HepG2 (cell line): ENCODE measurements around the gene MCF2L. TPM values are rescaled to one million over a fixed set of nuclear protein-coding genes. Genes with fewer than 3 reads are reported as not detected.

Experiments used
- ATAC-seq: fragments of 200-7000 bp; cut with Tn5 transposase; 3 replicates; pipeline ENCODE4 v1.9.1; 2020; ENCODE audit warnings: mild to moderate bottlenecking, moderate library complexity
- BruUV-seq: library from RNA; stranded (reverse); fragments of 400-500 nt; replicated peaks from 2 replicates; lab custom pipeline; 2021; lab: Mats Ljungman, UMichigan
- CTCF ChIA-PET: fragments of 300-600 bp; formaldehyde crosslinking; extraction: SDS; loops from one replicate; lab custom pipeline; 2021; ENCODE audit warnings: low total read pairs, inconsistent platforms, low intra/inter-chr PET ratio; lab: Yijun Ruan, JAX
- POLR2A ChIA-PET: fragments of 350-600 bp; sonication (Branson Sonifier 250); formaldehyde crosslinking; loops from one replicate; lab custom pipeline; 2020; ENCODE audit warnings: antibody characterized with exemption, inconsistent platforms; lab: Yijun Ruan, JAX
- DNase-seq: peaks from one replicate; pipeline ENCODE4 v3.0.0-alpha.2; 2015; ENCODE audit warnings: low spot score
- FAIRE-seq: peaks from 3 replicates; lab custom pipeline; 2011; peaks lifted over from hg19 to GRCh38; lab: Jason Lieb, UNC
- H2AFZ ChIP-seq: one replicate; pipeline ENCODE4 v1.6.1; 2011; ENCODE audit warnings: low read length, inconsistent platforms
- H3K27ac ChIP-seq: fragments of 300-600 bp; 3 replicates; pipeline ENCODE4 v1.8.0; 2011; ENCODE audit warnings: mixed run types, mild to moderate bottlenecking, mixed read lengths, low read length, inconsistent platforms; ENCODE audit not compliant: insufficient read depth; ENCODE audit errors: extremely low read length
- H3K27me3 ChIP-seq, 2 experiments: fragments of 200-600 bp in 1 of 2; 2 replicates in 1 of 2; 3 replicates in 1 of 2; pipeline versions ENCODE4 v1.6.0 to v1.8.0; 2011; ENCODE audit warnings: low read length in 2 of 2, mild to moderate bottlenecking in 2 of 2, moderate library complexity in 2 of 2, inconsistent platforms in 1 of 2; ENCODE audit not compliant: insufficient read depth in 2 of 2, control insufficient read depth in 1 of 2
- H3K36me3 ChIP-seq, 2 experiments: fragments of 200-600 bp in 1 of 2; replicated peaks in 1 of 2; 2 replicates in 1 of 2; 3 replicates in 1 of 2; pipeline versions ENCODE4 v1.5.1 to v1.8.0; 2011; ENCODE audit warnings: low read length in 2 of 2, inconsistent platforms in 1 of 2; ENCODE audit not compliant: insufficient read depth in 2 of 2, control insufficient read depth in 1 of 2
- H3K4me1 ChIP-seq: 2 replicates; pipeline ENCODE4 v1.5.1; 2012; ENCODE audit warnings: low read length, inconsistent platforms; ENCODE audit not compliant: insufficient read depth
- H3K4me2 ChIP-seq: 2 replicates; pipeline ENCODE4 v1.6.0; 2011; ENCODE audit warnings: low read depth, low read length, inconsistent platforms
- H3K4me3 ChIP-seq, 3 experiments: fragments of 200-600 bp in 1 of 3; sonication (generic), shearing (Covaris generic) in 1 of 3; replicated peaks in 1 of 3; 2 replicates each; pipeline ENCODE4 v1.5.1; 2011 to 2016; ENCODE audit warnings: low read length in 3 of 3, inconsistent platforms in 2 of 3, low read depth in 2 of 3, mild to moderate bottlenecking in 2 of 3, control low read depth in 1 of 3, mixed read lengths in 1 of 3; ENCODE audit not compliant: insufficient read depth in 1 of 3
- H3K79me2 ChIP-seq: one replicate; pipeline ENCODE4 v1.6.1; 2011; ENCODE audit warnings: low read length, inconsistent platforms; ENCODE audit not compliant: insufficient read depth
- H3K9ac ChIP-seq: 2 replicates; pipeline ENCODE4 v1.6.0; 2011; ENCODE audit warnings: mild to moderate bottlenecking, low read depth, low read length, inconsistent platforms; ENCODE audit not compliant: insufficient read depth
- H3K9me3 ChIP-seq: 2 replicates; pipeline ENCODE4 v1.5.1; 2012; ENCODE audit warnings: mild to moderate bottlenecking, low read length
- H4K20me1 ChIP-seq: 2 replicates; pipeline ENCODE4 v1.6.0; 2011; ENCODE audit warnings: inconsistent platforms, mild to moderate bottlenecking, low read length, moderate library complexity; ENCODE audit not compliant: insufficient read depth
- AGO2 ChIP-seq: fragments of 200-400 bp; formaldehyde crosslinking; optimal IDR thresholded peaks from 2 replicates; pipeline ENCODE3; 2017; ENCODE audit warnings: mild to moderate bottlenecking, low read depth, low read length, moderate library complexity
- CSRNP2 ChIP-seq: sonication (generic); formaldehyde crosslinking; conservative IDR thresholded peaks from 2 replicates; pipeline ENCODE4 v1.8.0; 2022; ENCODE audit warnings: low read depth, missing genetic modification reagents
- FOSL1 ChIP-seq: sonication (generic); formaldehyde crosslinking; IDR thresholded peaks from 2 replicates; pipeline ENCODE4 v1.9.0; 2021; ENCODE audit warnings: missing genetic modification reagents, borderline replicate concordance
- HOMEZ ChIP-seq: IDR thresholded peaks from 2 replicates; pipeline ENCODE4 v1.6.1; 2016; ENCODE audit warnings: low read depth
- HOXA9 ChIP-seq: sonication (generic); formaldehyde crosslinking; IDR thresholded peaks from 2 replicates; pipeline ENCODE4 v1.8.1; 2022; ENCODE audit warnings: missing genetic modification reagents, mild to moderate bottlenecking, moderate library complexity, borderline replicate concordance
- SIX4 ChIP-seq: sonication (generic); formaldehyde crosslinking; IDR thresholded peaks from 2 replicates; pipeline ENCODE4 v1.4.0; 2020; ENCODE audit warnings: missing genetic modification reagents
- SNRNP70 ChIP-seq: fragments of 200-400 bp; formaldehyde crosslinking; IDR thresholded peaks from 2 replicates; pipeline ENCODE4 v1.6.1; 2017; ENCODE audit warnings: mild to moderate bottlenecking, low read depth, low read length, moderate library complexity
- ZNF160 ChIP-seq: sonication (generic); formaldehyde crosslinking; IDR thresholded peaks from 2 replicates; pipeline ENCODE4 v1.8.0; 2022; ENCODE audit warnings: mild to moderate bottlenecking, inconsistent platforms, missing genetic modification reagents
- WGBS: methylation state at CpG from one replicate; pipeline ENCODE4 v1.1.6; 2017; ENCODE audit warnings: low lambda C conversion rate; 5-methylcytosine and 5-hydroxymethylcytosine counted together
- in situ Hi-C: cut with HindIII; loops from 2 replicates; pipeline ENCODE4 v1.10.0; 2017; ENCODE audit warnings: low pct_unique_long_range_greater_than_20kb; ENCODE audit not compliant: extremely low pct_ligation_motif_present
- intact Hi-C: fragments of 100-400 bp; cut with micrococcal nuclease; formaldehyde crosslinking; loops from one replicate; pipeline ENCODE4 v1.10.0; 2022; ENCODE audit not compliant: unreplicated experiment
- polyA plus RNA-seq, 8 experiments: library from polyadenylated mRNA; depleted of rRNA in 3 of 8; stranded (reverse) in 7 of 8; unstranded in 1 of 8; fragments of >200 nt; fragmentation: Illumina TruSeq in 4 of 8; extraction: Trizol in 4 of 8; gene quantifications; 2 replicates each; pipeline versions ENCODE4 v1.2.1 to v1.2.3, GENCODE V29; 2011 to 2016; ENCODE audit warnings: low read depth in 4 of 8, missing spikeins in 1 of 8, mixed read lengths in 1 of 8; ENCODE audit not compliant: insufficient read depth in 1 of 8
- total RNA-seq, 5 experiments: library from RNA; depleted of rRNA; stranded (reverse); fragments of >200 nt; fragmentation: Illumina TruSeq; extraction: Trizol; gene quantifications; 2 replicates each; pipeline ENCODE4 v1.2.3, GENCODE V29; 2016; ENCODE audit warnings: low read depth in 1 of 5

The MCF2L gene
- total and polyA plus RNA-seq, 2 of the 13 experiments (the other 11 are each of a cell fraction or from before 2014, with no cell fraction given) = 19.4 to 28.4 TPM

GRCh38 chr13:113047587-113047986 is 78.6 kb downstream of the MCF2L start:
- Histone ChIP-seq H3K4me2 (no peak overlapping the region), H3K27me3 (no peaks in the 10 kb centered on the region), H3K4me3 (no peak overlapping the region), H4K20me1 (no peaks in the 10 kb centered on the region), H3K9me3 (no peaks in the 10 kb centered on the region), H3K79me2 (no peaks in the 10 kb centered on the region), H3K9ac (no peak overlapping the region), H3K36me3 (peaks cover 10 to 51% of the 10 kb centered on the region in 2 experiments), H3K4me1 (no peaks in the 10 kb centered on the region), H2AFZ (no peak overlapping the region), H3K27ac (no peak overlapping the region)
- CTCF ChIA-PET = no interaction called here
- WGBS = 98% methylated on average over 30 of the region's 31 CpGs
- DNase-seq (no peak), ATAC-seq (no peak), FAIRE-seq (no peak)
- BruUV-seq = no TSS peak
- no peak for TF ChIP-seq HOXA9
- TF ChIP-seq AGO2 = peak; percentile 48
- no peak for TF ChIP-seq SIX4 (CRISPR knock-in tag)
- TF ChIP-seq ZNF160 (CRISPR knock-in tag) = no peak
- POLR2A ChIA-PET = no interaction called here
- intact Hi-C loops (no loop called here), in situ Hi-C loops (no loop called here)

- WGBS = 65% methylated on average over 6 of the region's 7 CpGs
- in situ Hi-C loops = no loop called here
Observed at GRCh38 chr13:113048766-113049165, 79.8 kb downstream of the MCF2L start.

More at GRCh38 chr13:113048766-113049165, 79.8 kb downstream of the MCF2L start:
- no peak for FAIRE-seq
- Histone ChIP-seq H3K4me2 (no peak overlapping the region), H3K27ac (no peak overlapping the region), H2AFZ (no peak overlapping the region), H3K27me3 (no peaks in the 10 kb centered on the region), H3K79me2 (no peaks in the 10 kb centered on the region), H3K9ac (no peak overlapping the region), H3K4me3 (no peak overlapping the region), H3K4me1 (no peaks in the 10 kb centered on the region), H4K20me1 (no peaks in the 10 kb centered on the region), H3K9me3 (no peaks in the 10 kb centered on the region), H3K36me3 (peaks cover 12 to 54% of the 10 kb centered on the region in 2 experiments)
- ChIA-PET POLR2A (no interaction called here), CTCF (no interaction called here)
- BruUV-seq = no TSS peak
- no peak for DNase-seq
- no peak for ATAC-seq
- intact Hi-C loops = no loop called here
- TF ChIP-seq SNRNP70 (no peak), HOMEZ (CRISPR knock-in tag) (no peak), CSRNP2 (CRISPR knock-in tag) (no peak), FOSL1 (CRISPR knock-in tag) (no peak)
